GDM1 (cell line): ENCODE data around the gene CACNA1A.
"Not testable (repeated sequence)": the region's sequence is repeated elsewhere in the genome, so short reads cannot be mapped to it uniquely, and the experiment has no call there.

ENCODE experiments used
- DNase-seq: peaks from one replicate; lab custom pipeline; 2025; lab: John Stamatoyannopoulos, UW

Gene CACNA1A

GRCh38 chr19:13363954-13364353 lies 142.3 kb downstream of the CACNA1A start:
- no peak for DNase-seq

- DNase-seq: no peak
These were observed 143.0 kb downstream of the CACNA1A start for GRCh38 chr19:13363245-13363644.

- DNase-seq: no peak
These were observed 143.6 kb downstream of the CACNA1A start for GRCh38 chr19:13362668-13363067.

- DNase-seq: not testable (repeated sequence)
These were observed 144.6 kb downstream of the CACNA1A start for GRCh38 chr19:13361726-13362125.

DNA sequence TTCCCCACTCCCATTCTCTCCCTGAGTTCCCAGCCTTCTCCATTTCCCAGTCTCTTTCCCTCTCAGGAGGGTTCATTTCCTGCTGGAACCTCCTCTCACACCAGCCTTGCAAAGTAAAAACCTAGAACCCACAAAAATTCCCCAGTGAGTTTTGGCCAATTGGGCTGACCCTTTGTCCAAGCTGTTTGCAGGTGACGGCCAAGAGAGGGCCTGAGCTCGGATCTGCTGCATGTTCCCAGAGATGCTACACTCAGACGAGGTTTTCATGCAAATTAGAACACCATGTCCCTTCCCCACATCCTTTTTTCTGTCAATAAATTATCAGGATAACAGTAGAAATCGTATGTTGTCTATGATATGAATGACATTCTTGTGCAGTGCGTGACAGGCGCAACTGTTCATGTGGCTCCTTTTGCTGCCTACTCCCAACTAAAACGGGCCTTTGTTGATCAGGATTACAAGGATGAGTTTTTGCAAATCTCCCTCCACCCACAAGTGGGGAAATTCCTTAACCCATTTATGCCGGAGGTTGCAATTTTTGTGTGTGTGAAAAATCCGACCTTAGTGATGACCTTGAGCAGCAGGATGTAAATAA lies 149.5 kb downstream of the CACNA1A start:
- no peak for DNase-seq

DNA sequence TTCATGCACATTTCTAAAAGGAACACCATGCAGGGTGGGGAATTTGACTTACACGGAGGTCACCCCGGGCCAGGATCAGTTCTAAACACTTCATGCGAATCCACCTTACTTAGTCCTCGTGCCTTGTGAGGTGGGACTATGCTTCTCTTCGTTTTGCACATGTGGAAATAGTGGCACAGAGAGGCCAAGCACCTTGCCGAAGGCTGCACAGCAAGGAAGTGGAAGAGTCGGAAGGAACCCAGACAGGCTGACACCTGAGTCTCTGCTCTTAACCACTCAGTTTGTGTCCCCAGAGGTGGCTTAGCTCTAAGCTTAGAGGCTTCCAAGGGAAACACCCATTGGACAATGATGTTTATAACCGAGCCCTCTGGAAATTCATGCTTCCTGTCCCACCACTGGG lies 150.1 kb downstream of the CACNA1A start:
- DNase-seq: no peak

DNA sequence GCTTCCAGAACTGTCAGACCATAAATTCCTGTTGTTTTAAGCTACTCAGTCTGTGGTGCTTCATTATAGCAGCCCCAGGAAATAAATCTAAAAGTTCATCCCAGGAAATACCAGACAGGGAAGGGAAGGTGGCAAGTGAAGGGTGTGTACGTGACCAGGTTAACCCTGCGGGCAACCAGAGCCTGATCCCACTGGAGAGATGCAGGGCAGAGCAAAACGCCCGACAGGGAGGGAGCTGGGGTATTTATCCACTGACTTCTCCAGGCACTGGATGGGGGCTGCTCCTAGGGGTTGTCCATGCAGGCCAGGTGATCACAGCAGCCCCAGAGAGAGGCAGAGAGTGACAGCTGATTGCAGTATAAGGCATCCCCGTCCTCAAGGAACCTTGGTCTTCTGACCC lies 150.9 kb downstream of the CACNA1A start:
- DNase-seq: no peak

DNA sequence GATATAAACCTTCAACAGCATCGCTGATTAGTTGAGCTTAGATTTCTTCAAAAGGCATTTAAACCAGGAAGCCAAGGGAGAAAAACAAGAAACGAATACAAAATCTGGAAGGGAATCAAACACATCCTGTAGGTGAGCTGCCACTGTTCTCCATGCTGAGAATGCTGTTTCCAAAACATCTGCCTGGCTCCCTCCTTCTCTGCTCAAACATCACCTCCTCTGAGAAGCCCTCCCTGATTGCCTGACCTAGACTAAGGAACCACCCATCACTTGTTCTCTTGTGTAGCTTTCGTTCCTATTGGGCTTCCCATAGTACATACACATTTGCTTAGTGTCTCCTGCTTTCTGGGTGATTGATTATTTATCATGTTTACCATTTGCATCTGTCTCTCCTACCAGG lies 152.7 kb downstream of the CACNA1A start:
- no peak for DNase-seq

DNA sequence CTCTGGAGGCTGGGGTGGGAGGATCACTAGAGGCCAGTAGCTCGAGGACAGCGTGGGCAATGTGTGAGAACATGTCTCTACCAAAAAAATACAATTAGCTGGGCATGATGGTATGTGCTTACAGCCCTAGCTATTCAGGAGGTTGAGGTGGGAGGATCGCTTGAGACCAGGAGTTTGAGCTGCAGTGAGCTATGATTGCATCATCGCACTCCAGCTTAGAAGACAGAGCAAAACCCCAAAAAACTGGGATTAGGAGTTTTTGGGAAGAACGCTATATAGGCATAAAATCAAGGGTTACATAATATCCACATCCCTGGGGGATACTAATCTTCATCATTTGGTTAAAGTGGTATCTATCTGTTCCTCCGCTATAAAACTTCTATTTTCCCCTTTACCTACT lies 155.5 kb downstream of the CACNA1A start:
- no peak for DNase-seq

GRCh38 chr19:13350072-13350471 lies 156.2 kb downstream of the CACNA1A start:
- no peak for DNase-seq

DNA sequence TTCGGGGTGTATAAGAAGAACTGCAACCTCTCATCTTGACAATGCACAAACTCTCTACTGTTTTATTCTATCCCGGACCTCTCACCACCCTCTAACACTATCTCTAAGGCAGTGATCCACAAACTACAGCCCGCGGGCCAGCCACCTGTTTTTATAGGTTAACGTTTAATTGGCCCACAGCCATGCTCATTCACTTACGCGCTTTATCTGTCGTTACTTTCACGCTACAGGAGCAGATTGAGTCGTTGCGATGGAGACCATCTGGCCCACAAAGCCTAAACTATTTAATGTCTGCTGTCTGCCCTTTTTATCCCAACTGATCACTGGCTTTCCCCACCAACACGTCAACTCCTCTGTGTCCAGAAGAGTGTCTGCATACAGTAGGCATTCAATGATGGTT lies 158.9 kb downstream of the CACNA1A start:
- no peak for DNase-seq

DNA sequence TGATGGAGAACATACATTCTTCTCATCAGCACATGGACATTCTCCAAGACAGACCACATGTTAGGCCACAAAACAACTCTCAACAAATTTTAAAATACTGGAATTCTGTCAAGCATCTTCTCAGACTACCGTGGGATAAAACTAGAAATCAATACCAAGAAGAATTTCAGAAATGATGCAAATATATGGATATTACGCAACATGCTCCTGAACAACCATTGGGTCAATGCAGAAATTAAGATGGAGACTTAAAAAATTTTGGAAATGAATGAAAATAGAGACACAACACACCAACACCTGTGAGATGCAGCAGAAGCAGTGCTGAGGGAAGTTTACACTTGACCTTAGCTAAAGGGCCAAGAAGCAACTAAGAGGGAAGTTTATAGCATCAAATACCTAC lies 162.8 kb downstream of the CACNA1A start:
- DNase-seq: no peak

GRCh38 chr19:13342672-13343071 lies 163.6 kb downstream of the CACNA1A start:
- DNase-seq: no peak

DNA sequence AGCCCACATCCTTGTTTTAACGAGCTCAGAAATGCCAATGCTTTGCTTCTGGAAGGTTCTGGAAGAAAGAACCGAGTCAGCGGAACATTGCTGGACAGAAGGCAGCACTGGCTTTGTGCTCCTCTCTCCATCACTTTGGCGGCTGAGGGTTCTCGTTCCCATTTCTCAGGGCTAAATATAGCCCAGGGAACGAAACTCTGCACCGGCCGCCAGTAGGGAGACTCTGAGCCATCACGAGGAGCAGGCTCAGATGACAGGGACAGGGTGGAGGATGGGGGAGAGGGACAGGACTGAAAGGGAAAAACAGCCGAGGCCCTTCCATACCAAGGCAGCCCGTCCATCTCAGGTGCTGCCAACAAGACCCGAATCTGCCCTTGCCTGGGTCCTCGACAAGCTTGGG lies 166.4 kb downstream of the CACNA1A start:
- DNase-seq: no peak

DNA sequence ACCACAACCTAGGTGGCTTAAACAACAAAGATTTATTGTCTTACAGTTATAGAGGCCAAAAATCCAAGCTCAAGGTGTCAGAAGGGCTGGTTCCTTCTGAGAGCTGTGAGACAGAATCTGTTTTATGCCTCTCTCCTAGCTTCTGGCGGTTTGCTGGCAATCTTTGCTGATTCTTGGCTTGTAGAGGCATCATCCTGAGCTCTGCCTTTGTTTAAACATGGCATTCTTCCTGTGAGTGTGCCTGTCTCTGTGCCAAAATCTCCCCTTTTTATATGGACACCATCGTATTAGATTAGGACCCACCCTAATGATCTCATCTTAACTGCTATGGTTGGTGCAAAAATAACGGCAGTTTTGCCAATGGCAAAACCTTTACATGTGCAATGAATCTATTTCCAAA lies 169.1 kb downstream of the CACNA1A start:
- DNase-seq: no peak

- no peak for DNase-seq
These were observed 171.3 kb downstream of the CACNA1A start for GRCh38 chr19:13334801-13335481.

DNA sequence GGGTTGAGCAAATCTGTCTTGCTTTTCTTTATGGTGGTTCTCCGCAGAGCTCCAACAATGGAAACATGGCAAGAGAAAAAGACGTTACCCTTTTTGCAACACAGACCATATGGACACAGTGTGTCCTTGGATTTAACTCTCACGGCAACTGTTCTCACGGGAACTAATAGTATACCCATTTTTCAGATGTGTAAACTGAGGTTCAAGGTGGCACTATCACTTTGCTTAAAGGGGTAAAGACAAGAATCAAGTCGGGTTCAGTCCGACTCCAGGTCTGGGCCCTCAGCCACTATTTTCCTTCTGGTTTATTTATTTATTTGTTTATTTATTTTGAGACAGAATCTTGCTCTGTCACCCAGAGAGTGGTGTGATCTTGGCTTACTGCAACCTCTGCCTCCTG lies 176.0 kb downstream of the CACNA1A start:
- DNase-seq: no peak

DNA sequence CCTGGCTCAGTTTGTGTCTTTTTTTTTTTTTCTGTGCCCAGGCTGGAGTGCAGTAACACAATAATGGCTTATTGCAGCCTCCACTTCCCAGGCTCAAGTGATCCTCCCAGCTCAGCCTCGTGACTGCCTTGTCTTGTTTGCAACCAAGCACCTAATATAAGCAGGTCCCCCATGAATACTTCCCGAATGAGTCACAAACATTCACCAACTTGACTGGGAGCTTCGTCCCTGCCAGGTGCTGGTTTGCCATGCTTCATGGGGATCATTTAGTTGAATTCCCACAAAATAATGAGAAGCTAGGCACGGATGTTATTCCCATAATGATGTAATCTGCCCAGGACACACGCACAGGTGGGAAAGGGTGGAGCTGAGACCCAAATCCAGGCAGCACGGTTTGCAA lies 176.5 kb downstream of the CACNA1A start:
- no peak for DNase-seq

GRCh38 chr19:13328241-13328640 lies 178.0 kb downstream of the CACNA1A start:
- no peak for DNase-seq

DNA sequence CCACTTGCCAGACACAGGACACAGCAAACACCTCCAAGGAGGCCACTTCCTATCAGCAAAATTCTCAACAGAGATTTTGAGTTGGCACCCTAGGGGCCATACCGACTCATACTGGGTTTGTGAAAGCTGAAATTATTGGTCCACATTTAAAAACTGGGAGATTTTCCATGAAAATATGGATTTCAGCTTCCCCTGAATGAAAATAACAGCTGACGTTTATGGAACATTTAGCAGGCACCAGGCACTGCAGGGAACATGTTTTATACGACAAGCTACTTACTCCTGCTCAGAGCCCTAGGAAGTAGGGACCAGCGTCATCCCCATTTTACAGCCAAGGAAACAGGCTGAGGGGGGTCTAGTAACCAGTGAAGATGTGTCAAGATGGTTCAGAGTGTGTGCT lies 186.8 kb downstream of the CACNA1A start:
- no peak for DNase-seq

- no peak for DNase-seq
These were observed 188.1 kb downstream of the CACNA1A start for GRCh38 chr19:13318190-13318589.

DNA sequence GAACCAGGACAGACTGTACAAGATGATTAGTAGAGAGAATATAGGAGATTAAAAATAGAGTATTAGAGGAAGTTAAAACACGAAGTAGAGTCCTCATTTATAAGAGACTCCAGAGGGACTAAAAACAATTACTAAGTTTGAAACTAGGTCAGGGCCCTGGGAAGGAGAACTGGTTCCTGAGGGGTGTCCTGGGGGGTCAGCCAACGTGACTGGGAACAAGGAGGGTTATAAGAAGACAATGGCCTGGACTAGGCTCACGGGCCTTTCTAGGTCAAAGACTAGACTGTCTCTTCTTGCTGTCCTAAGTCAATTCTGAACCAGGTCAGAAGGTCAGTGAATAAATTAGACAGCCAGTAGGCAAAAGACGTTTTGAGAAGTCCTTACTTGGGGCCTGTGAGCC lies 190.8 kb downstream of the CACNA1A start:
- no peak for DNase-seq

DNA sequence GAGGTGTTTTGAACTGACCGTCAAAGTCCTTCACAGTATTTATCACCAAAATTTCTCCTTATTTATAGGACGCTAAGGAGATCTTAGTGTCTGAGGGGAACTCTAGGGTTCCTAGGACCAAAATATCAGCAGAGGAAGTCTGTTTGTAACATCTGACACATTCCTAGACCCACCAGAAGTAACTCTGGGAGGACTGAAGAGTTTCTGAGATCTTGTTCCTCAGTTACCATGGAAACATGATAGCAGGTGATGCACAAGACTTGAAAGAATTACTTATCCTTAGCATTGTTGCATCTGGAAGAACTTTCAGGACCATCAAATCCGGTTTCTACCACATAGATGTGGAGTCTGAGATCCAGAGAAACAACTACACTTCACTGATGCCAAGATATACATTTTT lies 191.5 kb downstream of the CACNA1A start:
- DNase-seq: no peak

DNA sequence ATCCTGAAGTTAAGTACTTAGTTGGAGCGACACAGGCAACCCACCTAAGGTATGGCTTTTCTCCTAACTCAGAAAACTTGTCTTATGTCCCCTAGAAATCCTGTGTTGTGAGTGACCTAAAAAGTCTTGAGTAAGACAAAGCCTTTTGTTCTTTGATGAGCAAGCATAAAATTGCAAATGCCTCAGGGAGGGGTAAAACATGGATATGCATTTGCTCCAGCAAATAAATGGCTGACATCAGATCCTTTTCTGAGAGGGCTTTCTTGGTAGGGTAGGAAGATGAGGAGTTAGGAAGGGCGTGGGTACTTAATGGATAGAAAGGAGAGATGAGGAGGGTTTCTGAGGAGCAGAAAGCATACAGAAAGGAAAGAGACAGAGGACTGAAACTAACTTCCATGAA lies 192.4 kb downstream of the CACNA1A start:
- no peak for DNase-seq
